SHP77 (cell line): ENCODE measurements around the gene SYVN1.
"Not testable (repeated sequence)": the region's sequence is repeated elsewhere in the genome, so short reads cannot be mapped to it uniquely, and the experiment has no call there.

Experiments
- DNase-seq, 2 experiments: peaks; one replicate each; lab custom pipeline; 2025; lab: John Stamatoyannopoulos, UW

Gene SYVN1

GRCh38 chr11:65127473-65128181 lies 6.7 kb downstream of the SYVN1 start:
- DNase-seq = no peak

GRCh38 chr11:65126624-65127274 lies 7.6 kb downstream of the SYVN1 start:
- no peak for DNase-seq

- no peak for DNase-seq
Observed at GRCh38 chr11:65125197-65126056, 8.9 kb downstream of the SYVN1 start.

GRCh38 chr11:65124480-65125196 lies 9.7 kb downstream of the SYVN1 start:
- no peak for DNase-seq

- peak; percentile 94 to 97 for DNase-seq
Observed at GRCh38 chr11:65121865-65122696, 12.2 kb downstream of the SYVN1 start, which contains the start of the genes FAU and MRPL49. TSS of gene FAU (minus strand) at chr11:65122134. CDS start at chr11:65121813, 321 bp downstream. TSS of gene MRPL49 (plus strand) at chr11:65122321. CDS start at chr11:65122347, 26 bp downstream.

- no peak for DNase-seq
Observed at GRCh38 chr11:65121447-65121864, 12.9 kb downstream of the SYVN1 start.

GRCh38 chr11:65120831-65121230 lies 13.5 kb downstream of the SYVN1 start:
- no peak for DNase-seq

- DNase-seq = no peak
Observed at GRCh38 chr11:65119670-65119995, 14.7 kb downstream of the SYVN1 start.

- not testable (repeated sequence) for DNase-seq
Observed at GRCh38 chr11:65118891-65119669, 15.2 kb downstream of the SYVN1 start.

- DNase-seq = no peak
Observed at GRCh38 chr11:65118097-65118837, 16.1 kb downstream of the SYVN1 start.

GRCh38 chr11:65117206-65118096 lies 16.9 kb downstream of the SYVN1 start, which contains the start of gene ZNHIT2:
TSS of gene ZNHIT2 (minus strand) at chr11:65117701. CDS start at chr11:65117653, 48 bp downstream.
- DNase-seq = peak; percentile 97 to 98

- DNase-seq = peak in 1 of 2 experiments; percentile 31
Observed at GRCh38 chr11:65116370-65117205, 17.7 kb downstream of the SYVN1 start.

- DNase-seq = no peak
Observed at GRCh38 chr11:65115361-65116082, 18.8 kb downstream of the SYVN1 start.

- DNase-seq = no peak
Observed at GRCh38 chr11:65114538-65115171, 19.7 kb downstream of the SYVN1 start.

- DNase-seq = no peak
Observed at GRCh38 chr11:65113839-65114238, 20.5 kb downstream of the SYVN1 start.

- peak; percentile 38 to 42 for DNase-seq
Observed at GRCh38 chr11:65113361-65113756, 21.0 kb downstream of the SYVN1 start.
